CD4-positive, alpha-beta T cell treated with Interleukin-15 for 4 hours (primary cell): ENCODE measurements around the gene CCDC89.

Source experiments
- DNase-seq: peaks from one replicate; pipeline ENCODE4 v3.0.0-alpha.2; 2020; ENCODE audit warnings: low spot score

Gene CCDC89

DNA sequence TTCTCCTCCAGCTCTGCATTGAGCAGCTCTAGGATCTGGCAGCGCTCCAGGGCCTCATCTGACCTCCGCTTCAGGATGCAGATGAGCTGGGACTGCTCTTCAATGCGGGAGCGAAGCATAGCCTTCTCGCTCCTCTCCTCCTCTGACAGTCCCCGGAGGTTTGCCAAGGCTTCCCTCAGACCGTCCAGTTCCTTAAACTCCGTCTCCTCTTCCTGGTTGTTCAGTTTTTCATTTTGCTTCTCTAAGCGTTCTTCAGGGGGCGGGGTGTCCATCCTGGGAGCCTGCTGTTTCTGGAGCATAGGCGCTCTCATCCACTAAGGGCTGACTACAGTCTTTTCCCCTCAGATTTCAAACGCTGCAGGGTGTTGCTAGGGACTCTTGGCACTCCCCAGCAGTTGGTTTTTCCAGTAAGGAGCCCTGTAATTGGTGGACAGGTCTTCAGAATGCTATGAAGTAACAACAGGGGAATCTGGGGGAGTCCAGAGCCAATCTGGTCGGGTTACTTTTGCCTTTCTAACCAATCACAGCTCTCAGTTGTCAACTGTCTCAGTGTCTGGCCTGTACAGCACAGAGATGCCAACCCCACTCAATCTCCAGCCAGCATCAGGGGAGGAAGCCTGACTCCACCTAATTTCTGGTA is at the start of gene CCDC89:
CCDC89 (minus strand) TSS at position 376 of the 640 bp plus-strand sequence; CDS start at position 311, 65 bp downstream.
- no peak for DNase-seq

DNA sequence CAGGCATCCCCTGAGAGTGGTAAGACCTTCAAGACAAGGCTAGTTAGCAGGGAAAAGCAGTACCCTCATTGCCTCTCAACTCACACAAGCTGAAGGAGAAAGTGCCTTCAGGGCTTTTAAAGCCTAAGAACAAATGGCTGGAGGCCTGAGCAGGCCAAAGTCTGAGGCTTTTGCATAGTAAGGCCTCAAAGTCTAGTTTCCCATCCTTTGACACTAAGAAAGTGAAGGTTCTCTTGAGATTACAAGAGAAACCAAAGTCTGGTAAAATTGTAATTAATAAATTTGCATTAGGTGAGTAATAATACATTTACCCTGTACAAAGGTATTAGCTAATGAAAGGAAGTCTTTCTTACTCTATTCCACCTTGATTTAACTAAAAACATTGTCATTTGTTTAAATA is 47.0 kb upstream of the CCDC89 start:
- DNase-seq: no peak

DNA sequence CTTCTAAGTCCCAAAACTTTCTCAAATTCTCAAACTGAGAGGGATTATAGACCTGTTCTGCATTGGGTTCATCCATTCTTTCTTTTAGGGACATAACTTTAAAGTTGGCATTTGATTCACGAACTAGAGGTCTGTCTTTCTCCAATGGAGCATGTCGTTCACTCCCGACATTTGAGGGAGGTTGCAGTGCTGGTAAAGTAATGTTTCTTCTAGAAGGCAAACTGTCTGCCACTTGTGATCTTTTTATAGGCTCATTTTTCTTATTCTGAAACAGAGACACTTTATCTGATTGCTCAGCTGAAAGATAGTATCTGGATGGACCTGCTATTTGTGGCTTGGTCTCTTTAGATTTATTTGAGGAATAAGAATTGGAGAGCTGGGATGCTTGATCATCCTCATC is 40.4 kb upstream of the CCDC89 start:
- no peak for DNase-seq

DNA sequence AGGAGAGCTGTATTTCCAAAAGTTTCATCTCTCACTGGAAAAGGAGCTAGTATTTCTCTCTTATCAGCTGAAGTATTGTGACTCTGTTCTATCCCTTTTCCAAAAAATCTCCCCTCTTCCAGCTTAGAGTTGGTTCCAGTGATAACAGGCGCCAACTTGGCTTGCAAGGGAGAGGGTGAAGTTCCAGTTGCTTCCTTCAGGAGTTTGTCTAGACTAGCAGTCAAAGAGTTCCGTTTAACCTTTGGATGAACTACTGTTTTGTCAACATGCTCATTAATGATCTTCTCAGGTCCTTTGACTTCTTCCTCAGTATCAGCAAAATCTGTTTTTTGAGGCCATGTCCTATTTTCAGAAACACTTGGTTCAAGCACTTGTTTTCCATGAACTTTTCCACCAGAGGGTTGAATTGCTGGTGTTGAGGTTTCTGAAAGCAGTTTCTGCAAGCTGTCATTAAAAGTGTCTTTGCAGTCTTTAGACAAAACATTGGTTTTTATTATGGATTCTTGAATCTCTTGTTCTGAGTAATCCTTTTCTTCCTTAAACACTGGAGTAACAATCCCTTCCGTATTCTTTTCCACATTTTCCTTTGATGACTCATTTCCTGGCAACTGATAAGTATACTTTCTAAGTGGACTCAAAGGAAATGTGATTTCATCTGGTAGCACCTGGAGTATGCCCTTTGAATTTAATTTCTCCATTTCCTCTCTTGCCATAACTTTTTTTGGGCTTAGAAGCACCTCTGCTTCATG is 39.7 kb upstream of the CCDC89 start:
- DNase-seq: no peak

DNA sequence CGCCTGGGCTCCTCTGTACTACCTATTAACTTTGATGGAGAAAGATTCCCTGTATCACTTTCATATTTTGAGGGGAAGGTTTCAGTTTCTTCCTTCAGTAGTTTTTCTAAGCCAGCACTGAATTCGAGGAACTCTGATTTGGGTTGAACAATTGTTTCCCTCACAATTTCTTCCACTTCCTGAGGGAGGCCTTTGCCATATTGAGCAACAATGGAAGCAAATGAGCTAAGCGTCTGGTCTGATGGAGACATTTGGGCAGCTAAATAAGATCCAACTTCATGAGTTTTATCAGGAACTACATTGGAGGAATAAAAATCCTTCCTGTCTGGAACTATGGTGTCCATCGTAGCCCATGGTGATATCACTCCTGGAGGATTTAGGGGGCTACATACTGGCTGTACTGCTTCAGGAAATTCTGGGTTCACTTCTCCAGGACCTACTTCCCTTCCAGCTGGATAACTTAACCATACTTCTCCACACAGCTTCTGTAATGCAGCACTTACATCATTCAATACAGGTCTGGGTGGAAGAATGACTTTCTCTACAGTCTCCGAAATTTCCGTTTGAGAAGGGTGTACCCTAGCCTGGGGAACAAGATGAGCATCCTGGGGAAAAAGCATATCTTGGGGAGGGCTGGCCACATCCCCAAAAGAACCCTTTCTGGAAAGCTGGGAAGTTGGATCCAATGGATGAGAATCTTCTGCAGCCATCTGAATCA is 38.9 kb upstream of the CCDC89 start:
- DNase-seq: no peak

DNA sequence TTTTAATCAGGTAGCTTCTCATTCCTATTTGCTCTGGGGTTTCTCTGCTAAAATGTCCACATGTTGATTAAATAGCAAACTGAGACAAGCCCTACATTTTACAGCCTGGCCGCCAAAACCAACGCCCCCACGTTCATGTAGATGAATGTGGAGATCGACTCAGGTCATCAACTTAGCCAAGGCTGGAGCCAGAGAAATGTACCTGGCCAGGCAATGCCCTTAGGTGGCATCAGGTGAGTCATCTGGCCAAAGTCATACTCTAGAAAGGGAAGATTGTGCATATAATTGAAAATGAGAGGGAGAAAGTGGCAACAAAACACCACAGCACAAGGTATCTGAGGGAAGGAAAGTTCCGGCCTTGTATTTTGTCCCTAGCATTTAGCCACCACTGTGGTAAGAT is 37.1 kb upstream of the CCDC89 start:
- no peak for DNase-seq

DNA sequence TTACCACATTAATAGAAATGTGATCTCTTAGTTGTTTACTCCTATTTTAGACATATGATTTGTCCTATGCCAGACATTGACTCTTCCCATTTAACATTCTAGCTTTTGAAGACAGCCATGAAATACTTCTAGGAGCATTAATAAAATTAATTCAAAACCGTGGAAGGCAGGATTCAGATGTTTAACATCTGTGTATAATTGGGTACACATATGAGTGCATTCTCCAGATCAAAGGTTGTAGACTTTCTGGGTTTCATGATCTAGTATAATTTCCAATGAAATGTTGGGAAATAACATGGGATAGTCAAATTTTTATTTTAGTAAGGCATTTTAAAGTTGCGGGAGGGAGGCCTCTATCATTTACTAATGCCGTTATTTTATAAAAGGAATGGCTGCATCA is 35.2 kb upstream of the CCDC89 start:
- DNase-seq: no peak

DNA sequence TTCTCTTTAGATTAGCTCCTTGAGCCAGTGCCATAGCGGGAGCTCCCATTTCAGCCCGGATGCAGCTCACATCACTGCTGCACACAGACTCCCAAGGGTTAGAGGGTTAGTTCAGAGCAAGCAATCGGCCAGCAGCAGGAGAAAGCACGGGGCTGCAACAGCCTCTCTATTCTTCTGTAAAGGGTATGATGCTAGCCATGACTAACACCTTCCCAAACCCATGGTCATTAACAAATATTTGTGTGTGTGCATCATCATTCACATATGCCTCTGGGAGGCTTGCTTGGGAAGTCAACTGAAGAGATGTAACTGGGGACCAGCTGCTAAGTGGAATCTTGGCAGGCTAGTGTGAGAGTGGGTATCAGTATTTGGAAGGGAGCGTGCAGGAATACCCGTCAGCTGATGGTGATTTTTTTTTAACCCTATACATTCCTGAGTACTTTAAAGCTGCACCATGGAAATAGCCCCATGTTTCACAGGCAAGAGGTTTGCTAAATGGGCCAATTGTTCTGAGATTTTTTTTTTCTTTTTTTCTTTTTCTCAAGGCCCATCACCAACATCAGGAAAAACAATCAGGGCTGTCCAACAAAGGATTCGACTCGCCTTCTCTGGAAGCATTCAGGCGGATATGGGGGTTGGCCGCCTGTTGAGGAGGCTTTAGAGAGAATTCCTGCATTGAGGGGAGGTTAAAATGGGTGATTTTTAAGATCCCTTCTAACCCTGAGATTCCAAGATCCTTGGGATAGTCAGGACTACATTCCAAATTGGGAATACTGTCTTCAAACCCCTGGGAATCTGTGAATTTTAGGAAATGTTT is 33.2 kb upstream of the CCDC89 start:
- no peak for DNase-seq

DNA sequence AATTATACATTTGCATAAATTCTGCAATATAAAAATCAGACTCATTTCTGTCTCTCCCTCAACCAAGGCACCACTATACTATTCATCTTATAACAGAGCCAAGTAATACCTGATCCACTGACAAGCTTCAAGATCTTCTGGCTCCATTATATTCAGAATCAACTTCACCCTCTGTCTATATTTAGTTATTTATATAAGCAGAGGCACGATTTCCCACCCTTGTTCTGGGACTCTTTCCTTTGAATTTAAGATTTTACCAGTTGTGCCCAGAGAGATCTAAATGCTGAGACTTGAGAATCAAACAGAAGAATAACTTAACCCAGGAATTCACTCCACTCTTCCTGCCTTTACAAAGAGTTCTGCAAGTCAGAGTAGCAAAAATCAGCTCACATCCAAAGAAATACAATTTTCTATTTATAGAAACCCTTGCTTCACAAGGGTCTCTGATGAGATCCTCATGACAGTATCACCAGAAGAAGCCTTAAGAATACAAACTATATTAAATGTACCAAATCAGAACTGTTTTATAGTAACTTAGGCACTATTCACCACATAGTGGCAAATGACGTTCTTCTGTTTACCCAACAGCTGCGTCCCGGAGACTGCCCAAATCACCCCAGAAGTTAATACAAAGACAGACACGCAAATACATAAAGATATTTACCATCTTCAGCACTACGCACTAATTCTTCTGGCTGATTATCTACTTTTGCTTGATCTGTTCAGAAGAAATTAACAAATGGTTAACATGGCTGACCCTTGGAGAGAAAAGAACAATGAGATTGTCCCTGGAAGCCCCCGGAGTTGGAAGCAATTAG is 32.3 kb upstream of the CCDC89 start:
- DNase-seq: no peak

DNA sequence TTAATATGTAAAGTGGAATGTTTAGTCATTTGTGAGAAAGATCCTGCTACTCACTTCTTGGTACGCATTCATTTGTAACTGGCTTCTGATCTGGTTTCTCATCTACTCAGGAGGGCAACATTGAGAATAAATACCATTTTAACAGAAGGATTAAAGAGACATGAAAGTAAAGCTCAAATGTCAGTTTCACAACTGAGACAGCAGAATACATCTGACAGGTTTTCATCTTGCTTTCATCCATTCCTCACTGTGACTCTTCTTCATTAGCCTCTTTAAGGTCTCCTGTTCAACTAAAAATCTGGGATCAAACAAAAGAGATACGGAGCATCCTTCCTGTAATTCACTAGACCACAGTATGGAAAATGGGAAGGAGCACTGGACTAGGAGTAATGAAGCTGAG is 31.4 kb upstream of the CCDC89 start:
- no peak for DNase-seq

DNA sequence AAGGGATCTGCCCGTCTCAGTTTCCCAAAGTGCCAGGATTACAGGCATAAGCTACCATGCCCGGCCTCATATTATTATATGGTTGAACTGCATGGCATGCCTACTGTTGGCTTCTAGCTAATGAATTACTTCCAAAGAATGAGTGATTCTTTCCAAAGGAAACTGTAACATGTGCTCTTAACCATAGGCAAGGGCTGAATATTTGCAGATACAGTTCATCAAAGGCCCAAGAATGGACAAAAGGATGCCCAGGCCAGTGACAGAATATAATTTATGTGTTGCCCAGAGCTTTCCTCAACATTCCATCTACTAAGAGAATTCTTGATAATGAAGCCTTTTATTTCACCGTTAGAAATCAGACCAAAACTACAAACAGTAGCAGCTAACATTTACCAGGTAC is 27.0 kb upstream of the CCDC89 start:
- no peak for DNase-seq

DNA sequence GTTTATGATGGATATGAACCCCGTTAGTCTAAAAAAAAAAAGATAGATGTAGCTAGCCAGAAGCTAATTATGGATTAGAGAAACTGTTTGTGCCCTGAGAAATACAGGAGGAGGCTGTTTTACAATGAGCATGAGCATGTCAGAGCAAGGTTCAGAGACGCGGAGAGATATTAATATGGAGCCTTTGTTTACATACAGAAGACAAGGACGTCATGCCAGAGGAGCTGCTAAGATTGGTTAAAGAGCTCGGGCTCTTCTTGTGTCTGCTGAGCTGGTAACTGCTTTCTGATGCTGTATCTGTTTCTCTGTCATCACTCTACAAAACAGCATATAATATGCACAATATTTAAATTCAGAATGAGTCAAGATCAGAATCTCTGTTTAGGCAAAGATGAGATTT is 24.9 kb upstream of the CCDC89 start:
- DNase-seq: no peak

DNA sequence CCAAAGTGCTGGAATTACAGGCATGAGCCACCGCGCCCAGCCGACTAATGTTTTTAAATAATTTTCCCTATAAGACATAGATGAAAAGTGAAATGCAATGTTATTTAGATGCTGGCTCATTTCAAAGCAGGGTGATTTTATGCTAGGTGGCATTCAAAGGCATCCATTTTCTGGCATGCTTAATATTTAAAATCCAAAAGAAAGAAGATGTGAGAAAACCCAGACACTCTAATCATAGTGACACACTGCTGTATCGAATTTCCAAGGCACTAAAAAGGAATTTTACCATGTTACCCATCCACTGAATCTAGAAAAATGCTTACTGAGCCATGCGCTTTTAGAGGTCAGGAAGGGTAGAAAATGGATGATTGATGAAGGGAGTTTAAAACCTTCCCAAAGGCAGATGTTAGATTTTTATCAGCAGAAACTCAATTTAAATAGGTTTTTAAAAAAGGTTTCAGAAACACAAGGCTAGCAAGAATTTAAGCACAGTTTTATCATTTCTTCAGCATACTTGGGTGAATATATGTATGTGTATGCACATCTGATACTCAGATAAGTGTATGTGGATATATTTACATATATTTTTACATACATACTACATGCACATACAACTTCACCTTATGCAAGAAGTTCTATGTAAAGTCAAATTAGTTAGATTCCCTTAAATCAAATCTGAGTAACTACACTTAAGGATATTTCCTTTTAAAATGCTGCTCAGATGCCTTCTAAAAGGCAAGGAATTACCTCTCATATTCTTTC is 24.1 kb upstream of the CCDC89 start:
- DNase-seq: no peak

DNA sequence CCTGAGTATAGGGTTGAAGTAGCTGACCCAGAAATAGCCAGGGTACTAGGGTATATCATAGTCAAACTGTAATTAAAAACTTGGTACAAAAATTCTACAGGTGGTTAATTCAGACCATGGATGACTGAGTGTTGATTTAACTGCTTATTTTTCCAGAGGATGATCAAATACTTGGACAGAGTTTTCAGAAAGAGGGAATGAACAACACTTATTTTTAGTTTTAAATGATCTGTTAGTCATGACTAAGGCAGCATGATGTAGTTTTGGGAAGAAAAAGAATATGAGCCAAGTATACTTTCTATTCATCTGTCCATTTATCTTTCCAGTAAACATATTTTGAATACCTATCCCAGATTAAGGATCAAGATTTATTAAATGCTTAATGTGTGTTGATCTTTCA is 19.8 kb upstream of the CCDC89 start:
- DNase-seq: no peak

DNA sequence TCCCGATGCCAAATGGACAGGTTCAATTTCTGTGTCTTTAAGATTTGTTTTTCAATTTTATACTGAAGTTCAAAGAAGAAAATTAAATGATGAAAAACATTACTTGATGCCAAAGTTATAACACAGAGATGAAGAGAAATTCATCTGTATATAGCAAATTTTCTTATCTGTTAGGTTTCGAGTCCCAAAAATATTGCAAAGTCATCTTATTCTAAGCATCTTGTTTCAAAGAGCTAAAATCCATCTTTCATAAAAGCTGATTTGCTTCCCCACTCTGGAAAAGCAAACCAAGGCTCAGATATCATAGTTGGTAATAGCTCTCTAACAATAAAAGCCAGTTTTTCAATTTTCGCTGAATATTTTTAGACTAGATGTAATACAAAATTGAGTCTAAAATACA is 19.0 kb upstream of the CCDC89 start:
- no peak for DNase-seq

DNA sequence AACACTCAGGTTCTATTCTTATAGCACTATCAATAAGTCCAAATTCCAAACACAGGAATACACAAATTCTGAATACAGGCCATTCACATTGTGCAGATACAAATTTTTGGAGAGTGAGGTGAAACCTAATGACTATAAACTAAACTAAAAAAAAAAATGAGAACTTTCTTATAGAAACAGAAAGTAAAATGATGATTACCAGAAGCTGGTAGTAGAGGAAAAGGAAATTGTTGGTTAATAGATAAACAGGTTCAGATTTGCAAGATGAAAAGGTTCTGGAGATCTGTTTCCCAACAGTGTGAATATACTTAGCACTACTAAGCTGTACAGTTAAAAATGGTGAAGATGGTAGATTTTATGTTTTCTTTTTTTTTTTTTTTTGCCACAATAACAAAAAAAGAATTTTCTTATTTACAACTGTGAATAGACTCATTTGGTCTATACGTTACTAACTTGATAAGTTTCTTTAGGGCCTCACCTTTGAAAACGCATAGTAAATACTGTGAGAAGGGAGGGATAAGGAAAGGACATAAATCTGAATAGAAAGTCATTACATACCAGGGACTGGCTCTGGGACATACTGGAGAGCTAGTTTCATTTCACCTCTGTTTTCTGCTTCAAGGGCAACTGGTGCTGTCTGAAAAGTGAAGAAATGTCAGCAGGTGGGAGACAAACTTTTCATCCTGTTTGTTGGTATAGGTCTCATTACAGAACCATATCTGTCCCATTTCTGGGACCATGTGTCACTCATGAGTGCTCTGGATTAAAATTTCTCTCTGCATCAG is 14.2 kb upstream of the CCDC89 start:
- DNase-seq: peak; percentile 9

DNA sequence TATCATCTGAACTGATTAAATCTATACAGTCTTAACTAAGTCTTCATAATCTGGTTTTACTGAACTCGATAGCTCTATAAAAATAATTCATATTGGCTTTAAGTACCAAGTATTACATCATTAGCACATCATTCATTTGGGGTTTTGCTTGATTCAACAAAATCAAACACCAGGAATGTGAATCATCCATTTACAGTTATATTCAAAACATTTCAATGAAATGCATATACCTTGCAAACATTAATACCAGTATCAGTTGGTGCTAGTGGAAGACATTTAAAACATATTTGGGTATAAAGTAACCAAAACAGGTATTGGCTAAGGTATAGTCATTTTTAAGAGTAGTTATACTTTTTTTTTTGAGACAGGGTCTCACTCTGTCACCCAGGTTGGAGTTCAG is 12.2 kb upstream of the CCDC89 start:
- no peak for DNase-seq

DNA sequence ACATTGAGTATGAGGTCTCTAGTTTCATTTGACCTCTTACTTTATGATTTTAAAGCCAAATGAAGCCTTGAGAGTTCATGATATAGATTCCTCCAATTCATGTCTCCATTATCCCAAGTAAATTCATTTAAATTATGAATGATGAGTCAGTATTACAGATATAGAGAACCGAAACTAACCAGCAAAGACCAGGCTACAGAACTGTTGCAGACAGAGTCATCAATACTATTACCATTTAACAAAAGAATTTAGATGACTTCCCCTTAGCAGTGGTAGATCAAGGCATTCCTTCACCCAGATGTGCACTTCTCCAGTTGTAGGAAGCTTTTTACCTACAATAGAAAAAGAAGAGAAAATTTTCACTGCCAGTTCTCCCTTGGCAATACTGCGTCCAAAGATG is 11.8 kb upstream of the CCDC89 start:
- DNase-seq: no peak

DNA sequence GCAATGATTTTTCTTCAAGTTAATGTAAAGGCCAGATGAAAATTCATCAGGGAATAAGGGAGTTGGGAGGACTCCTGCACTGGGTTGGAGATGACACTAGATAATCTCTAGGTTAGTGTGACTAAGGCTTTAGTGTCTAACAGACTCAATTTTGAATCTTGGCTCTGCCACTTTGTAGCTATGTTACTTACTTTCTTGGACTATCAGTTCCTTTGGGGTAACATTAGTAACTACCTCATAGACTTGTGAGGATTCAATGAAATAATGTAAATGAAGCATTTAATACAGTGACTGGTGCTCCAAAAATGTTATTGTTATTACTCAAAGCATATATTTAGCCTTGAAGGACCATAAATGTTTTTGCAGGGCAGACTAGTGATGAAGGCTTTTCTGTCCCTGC is 9.6 kb upstream of the CCDC89 start:
- no peak for DNase-seq

DNA sequence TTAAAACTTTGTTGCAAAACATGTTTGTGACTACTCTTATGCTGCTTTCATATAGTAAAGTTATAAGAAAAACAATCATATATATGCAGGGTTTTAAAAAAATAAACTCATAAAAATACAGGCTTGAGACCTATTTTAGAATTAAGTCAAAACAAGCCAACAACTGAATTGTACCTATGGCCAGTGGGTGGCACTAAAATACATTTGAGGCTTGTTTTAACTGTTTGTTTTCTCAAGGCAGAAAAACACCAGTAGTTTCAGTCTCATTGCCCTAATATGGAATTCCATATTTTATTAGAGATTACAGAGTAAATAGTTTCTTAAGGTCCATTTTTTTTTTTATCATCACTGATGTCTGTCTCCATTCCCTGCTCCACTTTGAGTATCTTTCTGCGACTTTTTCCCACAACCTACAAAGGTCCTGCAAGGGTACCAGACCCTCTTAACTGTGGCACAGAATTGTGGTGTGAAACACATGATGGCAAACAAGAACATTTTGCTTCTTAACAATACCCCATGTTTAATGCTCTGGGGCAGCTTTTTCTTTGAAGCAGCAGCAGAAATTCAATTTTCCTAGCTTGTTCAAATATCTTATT is 8.5 kb upstream of the CCDC89 start:
- peak; percentile 43 for DNase-seq
